Gastroesophageal sphincter (tissue), 3 donors: ENCODE results near the gene ACP3.

Experiments
- EP300 ChIP-seq: sonication (generic); formaldehyde crosslinking; IDR thresholded peaks from one replicate; pipeline ENCODE4 v1.6.1; 2017; ENCODE audit warnings: antibody characterized with exemption, mild to moderate bottlenecking
- POLR2A ChIP-seq, 2 donors: fragments of 450-650 bp; IDR thresholded peaks; one replicate each; pipeline ENCODE4 v1.6.1; 2017; ENCODE audit warnings: antibody characterized with exemption in 2 of 2, mild to moderate bottlenecking in 2 of 2, moderate library complexity in 1 of 2
- TF ChIP-seq, protein P1 (sequence below), 4 experiments: fragments of 200-600 bp in 2 of 4; fragments of 450-650 bp in 2 of 4; sonication (generic) in 1 of 4; IDR thresholded peaks; one replicate each; pipeline ENCODE4 v1.5.1; 2017 to 2019; ENCODE audit warnings: antibody characterized with exemption in 4 of 4, mild to moderate bottlenecking in 2 of 4, moderate library complexity in 2 of 4

DNA sequence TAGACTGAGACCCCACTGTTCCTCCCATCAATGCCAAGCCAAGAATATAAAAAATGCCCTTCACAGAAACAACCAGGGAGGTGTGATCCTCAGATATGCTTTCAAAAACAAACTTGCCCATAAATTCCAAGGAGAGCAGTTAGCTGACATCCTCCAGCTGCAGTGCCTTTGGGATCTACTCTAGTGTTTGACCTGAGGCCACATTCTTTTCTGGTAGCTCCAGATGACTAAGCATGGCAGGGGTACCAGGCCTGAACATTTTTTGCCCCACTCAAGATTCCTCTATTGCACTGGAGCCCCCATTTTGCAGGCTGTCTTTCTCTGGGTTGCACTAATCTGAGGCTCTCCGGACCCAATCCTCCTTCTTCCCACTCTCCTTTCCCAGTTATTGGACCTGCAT, 27.9 kb upstream of the ACP3 start:
- TF ChIP-seq, protein P1, sequence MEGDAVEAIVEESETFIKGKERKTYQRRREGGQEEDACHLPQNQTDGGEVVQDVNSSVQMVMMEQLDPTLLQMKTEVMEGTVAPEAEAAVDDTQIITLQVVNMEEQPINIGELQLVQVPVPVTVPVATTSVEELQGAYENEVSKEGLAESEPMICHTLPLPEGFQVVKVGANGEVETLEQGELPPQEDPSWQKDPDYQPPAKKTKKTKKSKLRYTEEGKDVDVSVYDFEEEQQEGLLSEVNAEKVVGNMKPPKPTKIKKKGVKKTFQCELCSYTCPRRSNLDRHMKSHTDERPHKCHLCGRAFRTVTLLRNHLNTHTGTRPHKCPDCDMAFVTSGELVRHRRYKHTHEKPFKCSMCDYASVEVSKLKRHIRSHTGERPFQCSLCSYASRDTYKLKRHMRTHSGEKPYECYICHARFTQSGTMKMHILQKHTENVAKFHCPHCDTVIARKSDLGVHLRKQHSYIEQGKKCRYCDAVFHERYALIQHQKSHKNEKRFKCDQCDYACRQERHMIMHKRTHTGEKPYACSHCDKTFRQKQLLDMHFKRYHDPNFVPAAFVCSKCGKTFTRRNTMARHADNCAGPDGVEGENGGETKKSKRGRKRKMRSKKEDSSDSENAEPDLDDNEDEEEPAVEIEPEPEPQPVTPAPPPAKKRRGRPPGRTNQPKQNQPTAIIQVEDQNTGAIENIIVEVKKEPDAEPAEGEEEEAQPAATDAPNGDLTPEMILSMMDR (IDR thresholded peaks at IDR 0.05) = no peak
- TF ChIP-seq EP300 (no peak), POLR2A (IDR thresholded peaks at IDR 0.05) (no peak)
